GM19372 (cell line): Measurements from ENCODE around the gene SMG5.
A peak's percentile ranks its signal among the peaks of the same experiment; 100 is the strongest.

ENCODE experiments used
- ATAC-seq: cut with Tn5 transposase; IDR thresholded peaks from one replicate; pipeline ENCODE4 v1.9.1; 2021; ENCODE audit warnings: mild to moderate bottlenecking, low read depth, moderate library complexity; ENCODE audit not compliant: unreplicated experiment

SMG5 gene

DNA sequence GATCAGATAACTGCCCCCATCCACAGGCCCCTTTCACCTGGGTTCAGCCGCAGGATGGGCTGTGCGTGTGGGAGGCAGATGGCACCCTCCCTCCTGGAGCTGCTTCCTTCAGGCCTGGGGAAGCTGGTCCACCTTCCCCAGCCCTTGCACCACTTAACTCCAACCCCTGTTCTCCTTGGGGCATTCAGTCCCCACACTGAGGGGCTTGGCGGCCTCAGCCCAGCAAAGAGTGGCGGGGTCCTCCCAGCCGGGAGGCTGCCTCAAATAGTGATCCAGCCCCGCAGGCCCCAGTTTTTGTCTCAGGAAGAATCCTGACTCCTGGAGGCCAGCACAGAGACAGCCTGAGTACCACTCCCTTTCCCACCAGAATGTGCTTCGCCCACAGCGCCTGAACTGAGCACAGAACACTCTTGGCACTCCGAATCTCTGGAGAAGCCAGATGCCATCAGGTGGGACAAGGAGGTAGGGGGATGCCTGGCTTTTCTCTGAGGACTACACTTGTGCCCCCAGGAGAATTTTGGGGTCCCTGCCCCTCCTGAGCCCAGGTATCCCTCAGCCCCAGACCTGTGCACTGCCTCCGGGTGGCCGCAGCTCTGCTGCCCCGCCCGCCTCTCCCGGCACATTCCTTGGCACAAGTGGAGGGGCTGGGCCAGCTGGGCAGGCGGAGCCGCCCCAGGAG is 35.7 kb downstream of the SMG5 start:
- ATAC-seq = no peak

DNA sequence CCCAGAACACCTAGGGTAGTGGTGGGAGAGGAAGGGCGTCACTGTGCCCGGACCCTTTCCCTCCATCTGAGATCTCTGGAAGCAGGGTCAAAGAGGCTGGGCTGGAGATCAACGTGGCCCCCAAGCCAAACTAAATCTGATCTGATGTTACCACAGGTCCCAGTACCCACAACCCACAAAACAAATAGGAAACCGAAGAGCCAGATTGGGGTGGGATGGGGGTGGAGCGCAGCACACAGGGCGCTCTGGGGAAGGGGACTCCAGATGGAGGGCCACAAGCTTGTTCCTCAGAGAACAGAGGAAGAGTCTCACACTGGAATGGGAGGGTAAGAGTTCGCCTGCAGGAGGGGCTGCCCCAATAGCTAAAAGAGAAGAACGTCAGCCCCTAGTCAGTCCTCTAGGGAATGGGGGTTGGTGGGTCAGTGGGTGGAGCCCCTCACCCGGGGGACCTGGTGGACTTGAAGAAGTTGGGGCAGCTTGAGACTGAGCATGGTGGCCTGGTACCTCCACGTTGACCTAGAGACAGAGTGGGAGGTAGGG is 36.3 kb downstream of the SMG5 start:
- no peak for ATAC-seq

DNA sequence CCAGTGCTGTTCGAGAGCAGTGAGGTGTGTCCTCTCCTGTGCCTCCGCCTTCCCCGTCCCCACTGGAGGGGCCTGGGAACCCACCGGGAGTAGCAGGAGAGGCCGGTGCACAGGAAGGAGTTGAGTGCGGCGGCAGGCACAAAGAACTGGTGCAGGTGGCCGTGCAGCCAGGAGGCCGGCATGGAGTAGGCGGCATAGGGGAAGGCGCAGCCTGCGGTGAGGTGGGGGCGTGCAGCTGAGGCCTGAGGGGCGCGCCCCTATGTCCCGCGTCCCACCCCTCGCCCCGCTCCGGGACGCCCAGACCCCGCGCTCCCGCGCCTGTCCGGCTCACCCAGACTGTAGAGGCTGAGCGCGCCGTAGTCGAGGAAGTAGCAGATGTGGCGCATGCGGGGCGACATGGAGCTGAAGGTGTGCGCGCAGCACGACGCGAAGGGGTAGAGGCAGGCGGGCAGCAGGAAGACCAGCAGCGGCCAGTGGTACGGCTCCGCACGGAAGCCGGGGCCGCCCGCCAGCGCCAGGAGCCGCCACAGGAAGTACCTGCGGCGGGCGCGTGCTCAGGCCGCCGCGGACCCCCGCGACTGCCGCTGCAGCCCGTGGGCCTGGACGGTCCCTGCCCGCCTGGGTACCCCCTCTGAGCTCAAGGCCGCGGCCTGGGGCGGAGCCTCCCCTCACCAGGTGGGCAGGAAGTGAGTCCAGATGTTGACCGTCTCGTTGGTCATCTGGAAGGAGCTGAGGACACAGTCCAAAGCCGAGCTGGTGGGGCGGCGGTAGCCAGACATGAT is 37.0 kb downstream of the SMG5 start:
- no peak for ATAC-seq

DNA sequence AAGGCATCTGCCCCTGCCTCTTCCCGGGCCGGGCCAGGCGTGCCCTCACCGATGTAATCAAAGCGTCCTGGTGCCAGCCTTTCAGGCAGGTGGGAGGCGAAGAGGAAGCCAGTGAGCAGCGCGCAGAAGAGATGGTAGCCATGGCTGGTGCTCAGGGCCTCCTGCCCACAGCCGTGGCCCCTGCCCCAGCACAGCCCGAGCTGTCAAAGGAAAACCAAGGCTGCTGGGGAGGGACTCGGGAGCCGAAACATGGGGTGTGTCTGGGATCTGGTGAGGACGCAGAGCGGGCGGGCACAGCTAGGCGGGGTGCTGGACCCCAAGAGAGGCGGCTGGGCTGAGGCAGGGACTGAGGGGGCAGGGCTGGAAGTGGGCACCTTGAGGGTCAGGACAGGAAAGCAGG is 37.9 kb downstream of the SMG5 start:
- no peak for ATAC-seq

DNA sequence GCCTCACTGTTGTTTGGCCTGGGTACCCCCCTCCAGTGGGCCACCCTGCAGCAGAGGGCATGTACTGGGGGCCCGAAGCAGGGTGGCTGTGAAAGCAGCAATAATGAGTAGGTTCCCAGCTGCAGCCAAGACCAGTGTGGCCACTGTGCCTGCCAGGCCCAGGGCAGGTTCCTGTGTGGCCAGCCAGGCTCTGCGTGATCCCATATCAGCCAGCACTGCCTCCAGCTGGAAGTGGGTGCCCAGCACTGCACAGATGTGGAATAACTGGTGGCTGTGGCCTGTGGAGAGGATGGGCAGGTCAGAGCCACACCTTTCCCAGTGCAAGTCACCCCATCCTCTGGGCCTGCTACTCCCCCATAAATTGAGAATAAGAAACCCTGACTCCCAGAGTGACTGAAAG is 38.5 kb downstream of the SMG5 start:
- no peak for ATAC-seq

DNA sequence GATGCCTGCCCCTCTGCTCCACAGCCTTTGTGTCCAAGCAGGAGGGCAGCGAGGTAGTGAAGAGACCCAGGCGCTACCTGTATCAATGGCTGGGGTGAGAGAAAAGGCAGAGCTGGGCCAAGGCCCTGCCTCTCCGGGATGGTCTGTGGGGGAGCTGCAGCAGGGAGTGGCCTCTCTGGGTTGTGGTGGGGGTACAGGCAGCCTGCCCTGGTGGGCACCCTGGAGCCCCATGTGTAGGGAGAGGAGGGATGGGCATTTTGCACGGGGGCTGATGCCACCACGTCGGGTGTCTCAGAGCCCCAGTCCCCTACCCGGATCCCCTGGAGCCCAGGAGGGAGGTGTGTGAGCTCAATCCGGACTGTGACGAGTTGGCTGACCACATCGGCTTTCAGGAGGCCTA is 39.9 kb downstream of the SMG5 start:
- ATAC-seq = no peak

DNA sequence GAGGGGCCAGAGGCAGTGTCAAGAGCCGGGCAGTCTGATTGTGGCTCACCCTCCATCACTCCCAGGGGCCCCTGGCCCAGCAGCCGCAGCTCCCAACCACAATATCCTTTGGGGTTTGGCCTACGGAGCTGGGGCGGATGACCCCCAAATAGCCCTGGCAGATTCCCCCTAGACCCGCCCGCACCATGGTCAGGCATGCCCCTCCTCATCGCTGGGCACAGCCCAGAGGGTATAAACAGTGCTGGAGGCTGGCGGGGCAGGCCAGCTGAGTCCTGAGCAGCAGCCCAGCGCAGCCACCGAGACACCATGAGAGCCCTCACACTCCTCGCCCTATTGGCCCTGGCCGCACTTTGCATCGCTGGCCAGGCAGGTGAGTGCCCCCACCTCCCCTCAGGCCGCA is 40.7 kb downstream of the SMG5 start, which contains the start of gene BGLAP:
TSS of gene BGLAP (plus strand) at position 259 of the 400 bp plus-strand sequence. CDS start at position 307, 48 bp downstream.
- ATAC-seq = no peak

DNA sequence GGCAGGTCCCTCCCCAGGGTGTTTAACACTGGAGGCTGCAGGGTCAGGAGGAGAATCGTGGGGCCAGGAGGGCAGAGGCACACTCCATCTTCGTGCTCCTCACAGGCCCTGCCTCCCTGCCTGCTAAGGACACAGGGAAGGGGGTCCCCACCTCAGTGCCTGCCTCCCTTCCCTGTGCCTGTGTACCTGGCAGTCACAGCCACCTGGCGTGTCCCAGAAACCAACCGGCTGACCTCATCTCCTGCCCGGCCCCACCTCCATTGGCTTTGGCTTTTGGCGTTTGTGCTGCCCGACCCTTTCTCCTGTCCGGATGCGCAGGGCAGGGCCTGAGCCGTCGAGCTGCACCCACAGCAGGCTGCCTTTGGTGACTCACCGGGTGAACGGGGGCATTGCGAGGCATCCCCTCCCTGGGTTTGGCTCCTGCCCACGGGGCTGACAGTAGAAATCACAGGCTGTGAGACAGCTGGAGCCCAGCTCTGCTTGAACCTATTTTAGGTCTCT is 41.3 kb downstream of the SMG5 start:
- no peak for ATAC-seq

DNA sequence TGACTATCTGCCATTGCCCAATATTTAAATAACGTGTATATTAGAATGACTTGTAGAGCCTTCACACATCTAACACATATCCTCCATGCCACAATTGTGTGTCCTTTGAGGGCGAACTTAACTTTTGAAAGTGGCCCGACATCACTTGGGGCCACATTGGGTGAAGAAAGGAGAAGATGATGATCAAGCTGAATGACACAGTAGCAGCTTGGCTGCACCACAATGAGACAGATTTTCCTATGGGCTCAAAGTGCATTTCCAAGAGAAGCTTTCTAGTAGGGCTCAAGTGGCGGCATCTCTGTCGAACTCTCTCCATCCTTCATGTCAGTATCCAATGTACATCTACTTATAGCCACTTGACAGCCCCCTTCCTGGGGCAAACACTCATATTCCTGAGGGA is 44.4 kb downstream of the SMG5 start:
- ATAC-seq = no peak

DNA sequence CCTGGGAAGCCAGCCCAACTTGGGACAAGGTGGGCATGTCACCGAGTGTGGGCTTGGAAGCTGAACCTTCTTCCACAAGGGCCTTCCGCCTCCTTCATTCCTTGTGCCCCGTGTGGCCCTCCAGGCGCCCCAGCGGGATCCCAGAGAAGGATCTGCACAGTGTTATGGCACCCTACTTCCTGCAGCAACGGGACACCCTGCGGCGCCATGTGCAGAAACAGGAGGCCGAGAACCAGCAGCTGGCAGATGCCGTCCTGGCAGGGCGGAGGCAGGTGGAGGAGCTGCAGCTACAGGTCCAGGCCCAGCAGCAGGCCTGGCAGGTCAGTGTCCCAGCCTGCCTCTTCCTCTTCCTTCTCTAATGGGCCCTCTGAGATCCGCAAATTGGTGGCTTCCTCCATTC is 46.5 kb downstream of the SMG5 start:
- no peak for ATAC-seq

DNA sequence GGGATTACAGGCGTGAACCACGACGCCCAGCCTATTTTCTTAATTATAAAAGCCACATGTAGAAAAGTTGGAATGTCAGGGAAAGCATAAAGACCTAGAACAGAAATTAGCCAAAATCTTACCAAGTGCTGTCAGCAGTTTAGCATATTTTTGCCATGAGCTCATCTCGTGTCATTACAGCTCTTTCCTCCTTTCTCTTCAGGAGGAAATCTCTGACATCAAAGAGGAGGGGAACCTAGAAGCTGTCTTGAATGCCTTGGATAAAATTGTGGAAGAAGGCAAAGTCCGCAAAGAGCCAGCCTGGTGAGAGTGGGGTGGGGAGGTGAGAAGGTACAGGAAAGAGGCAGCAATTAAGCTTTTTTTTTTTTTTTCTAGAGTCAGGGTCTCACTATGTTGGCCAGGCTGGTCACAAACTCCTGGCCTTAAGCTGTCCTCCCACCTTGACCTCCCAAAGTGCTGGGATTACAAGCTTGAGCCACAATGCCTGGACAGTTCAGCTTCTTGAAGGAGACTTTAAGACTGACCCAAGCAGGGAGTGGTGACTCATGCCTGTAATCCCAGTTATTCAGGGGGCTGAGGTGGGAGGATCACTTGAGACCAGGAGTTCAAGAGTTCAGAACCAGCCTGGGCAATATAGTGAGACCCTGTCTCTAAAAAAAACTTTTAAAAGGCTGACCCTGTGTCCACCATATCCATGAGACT is 49.0 kb downstream of the SMG5 start:
- ATAC-seq = no peak

DNA sequence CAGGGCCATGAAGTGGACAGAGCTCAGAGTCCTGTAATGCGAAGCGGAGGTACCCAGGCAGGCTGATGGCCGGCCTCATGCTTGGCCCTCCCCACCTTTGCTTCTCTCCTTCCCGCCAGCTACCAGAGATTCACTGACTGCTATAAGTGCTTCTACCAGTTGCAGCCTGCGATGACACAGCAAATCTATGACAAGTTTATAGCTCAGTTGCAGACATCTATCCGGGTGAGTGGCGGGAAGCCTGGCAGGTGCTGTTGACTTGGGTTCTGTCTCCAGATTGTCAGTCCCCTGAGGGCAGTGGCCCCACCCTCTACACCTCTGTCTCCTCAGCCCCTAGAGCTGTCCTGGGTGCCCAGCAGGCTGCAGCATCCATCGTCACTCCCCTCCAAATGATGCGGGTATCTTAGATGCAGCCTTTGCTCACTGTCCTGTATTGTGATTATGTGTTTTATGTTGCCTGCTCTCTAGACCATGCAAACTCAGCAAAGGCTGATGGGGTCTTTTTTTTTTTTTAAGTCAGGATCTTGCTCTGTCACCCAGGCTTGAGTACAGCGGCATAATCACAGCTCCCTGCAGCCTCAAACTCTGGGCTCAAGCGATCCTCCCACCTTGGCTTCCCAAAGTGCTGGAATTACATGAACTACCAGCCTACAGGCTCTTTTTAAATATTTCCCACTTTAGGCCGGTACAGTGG is 50.3 kb downstream of the SMG5 start:
- no peak for ATAC-seq

DNA sequence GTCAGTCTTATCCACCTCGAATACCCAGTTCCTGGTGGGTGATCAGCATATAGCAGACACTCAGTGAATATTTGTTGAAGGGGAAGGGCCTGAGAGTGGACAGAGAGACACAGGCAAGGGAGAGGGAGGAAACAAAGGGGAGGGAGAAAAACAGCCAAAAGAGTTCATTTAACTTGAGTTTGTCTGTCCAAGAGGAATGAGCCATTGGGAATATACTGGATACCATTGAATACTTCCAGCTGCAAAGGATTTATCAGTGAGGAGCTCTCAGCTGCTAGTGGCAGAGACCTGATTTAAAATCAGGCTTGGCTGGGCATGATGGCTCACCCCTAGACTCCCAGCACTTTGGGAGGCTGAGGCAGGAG is 52.2 kb downstream of the SMG5 start:
- ATAC-seq = no peak

DNA sequence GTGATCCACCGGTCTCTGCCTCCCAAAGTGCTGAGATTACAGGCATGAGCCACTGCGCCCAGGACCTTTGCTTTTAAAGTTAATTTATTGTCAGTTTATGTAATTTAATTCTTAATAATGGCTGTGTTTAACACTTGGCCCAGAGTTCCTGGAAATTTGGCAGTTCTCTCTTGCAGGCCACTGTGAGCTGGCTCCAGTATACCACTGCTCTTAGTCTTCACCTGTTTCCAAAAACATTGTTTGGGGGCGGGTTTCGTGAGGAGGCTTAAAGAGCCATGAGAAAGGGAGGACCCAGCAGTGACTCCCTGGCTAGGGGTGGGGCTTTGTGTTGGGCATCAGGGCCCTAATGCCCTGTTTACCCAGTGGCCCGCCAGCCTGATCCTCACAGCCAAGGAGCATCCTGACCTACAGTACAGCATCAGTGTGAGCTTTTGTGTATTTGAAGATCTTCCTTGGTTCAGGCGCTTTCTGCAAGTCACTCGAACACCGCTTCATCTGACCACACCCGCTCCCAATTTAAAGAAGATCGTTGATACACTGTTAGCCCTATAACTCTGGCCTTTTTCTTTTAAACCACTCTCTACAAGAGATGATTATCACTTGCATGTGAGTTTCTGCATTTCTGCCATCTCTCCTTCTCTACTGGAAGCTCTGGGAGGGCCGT is 52.7 kb downstream of the SMG5 start:
- ATAC-seq = no peak

DNA sequence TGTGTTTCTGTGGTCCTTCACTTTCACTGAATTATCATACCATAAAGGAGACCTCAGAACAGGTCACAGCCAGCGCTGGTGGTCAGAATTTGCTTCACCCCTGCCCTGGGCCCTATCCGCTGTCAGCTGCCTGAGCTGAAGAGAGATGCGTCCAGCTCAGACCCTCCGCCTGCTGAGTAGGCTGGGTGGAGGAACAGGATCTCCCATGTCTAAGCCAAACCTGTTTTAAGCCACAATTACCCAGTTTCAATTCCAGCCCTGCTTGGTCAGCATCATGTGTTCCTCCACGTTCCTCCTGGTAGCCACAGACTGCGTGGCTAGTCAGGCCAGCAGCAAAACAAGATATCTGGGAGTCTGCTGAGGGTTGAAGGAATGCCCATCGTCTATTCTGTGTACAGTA is 54.1 kb downstream of the SMG5 start:
- ATAC-seq = no peak

DNA sequence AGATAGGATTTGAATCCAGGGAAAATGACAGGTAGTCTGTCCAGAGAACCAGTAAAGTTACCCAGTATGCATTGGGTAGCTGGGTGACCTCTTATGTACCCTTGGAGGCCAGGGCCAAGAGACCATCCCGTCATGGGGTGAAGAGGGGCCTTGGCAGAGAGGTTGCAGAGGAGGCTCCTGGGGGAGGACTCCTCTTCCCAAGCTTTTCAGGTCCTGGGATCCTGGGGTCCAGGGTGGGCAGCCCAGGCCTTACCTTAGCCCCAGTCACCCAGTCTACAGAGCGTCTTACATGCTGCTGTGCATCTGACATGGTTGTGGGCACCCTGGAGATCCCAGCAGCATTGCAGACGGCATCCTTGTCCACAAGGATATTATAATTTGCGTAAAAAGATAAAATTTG is 55.8 kb downstream of the SMG5 start:
- no peak for ATAC-seq

DNA sequence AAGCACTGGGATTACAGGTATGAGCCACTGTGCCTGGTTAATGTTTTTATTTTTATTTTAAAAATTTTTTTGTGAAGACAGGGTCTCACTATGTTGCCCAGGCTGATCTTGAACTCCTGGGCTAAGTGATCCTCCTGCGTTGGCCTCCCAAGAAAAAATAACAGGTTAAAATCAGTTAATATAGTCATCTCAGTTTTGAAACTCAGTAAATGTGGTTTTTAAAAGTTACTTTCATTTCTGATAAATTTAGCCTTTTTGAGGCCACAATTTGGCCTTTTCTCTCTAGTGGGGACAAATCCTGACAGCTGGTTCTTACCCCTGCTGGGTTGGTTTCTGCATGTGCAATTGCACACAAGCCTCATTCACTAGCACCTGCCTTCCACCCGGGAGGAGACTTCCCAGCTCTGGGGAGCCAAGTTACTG is 56.5 kb downstream of the SMG5 start:
- peak; percentile 58 for ATAC-seq

DNA sequence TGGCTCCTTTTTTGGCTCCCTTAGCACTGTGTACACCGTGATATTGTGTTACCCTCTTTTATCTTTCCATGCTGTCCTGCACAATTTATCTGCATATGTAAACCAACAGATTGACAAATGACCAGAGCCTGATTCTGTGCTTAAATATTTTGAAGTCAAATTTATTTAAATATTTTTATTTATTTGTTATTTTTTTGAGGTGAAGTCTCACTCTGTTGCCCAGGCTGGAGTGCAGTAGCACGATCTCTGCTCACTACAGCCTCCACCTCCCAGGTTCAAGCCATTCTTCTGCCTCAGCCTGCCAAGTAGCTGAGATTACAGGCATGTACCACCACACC is 57.0 kb downstream of the SMG5 start:
- peak; percentile 16 for ATAC-seq

DNA sequence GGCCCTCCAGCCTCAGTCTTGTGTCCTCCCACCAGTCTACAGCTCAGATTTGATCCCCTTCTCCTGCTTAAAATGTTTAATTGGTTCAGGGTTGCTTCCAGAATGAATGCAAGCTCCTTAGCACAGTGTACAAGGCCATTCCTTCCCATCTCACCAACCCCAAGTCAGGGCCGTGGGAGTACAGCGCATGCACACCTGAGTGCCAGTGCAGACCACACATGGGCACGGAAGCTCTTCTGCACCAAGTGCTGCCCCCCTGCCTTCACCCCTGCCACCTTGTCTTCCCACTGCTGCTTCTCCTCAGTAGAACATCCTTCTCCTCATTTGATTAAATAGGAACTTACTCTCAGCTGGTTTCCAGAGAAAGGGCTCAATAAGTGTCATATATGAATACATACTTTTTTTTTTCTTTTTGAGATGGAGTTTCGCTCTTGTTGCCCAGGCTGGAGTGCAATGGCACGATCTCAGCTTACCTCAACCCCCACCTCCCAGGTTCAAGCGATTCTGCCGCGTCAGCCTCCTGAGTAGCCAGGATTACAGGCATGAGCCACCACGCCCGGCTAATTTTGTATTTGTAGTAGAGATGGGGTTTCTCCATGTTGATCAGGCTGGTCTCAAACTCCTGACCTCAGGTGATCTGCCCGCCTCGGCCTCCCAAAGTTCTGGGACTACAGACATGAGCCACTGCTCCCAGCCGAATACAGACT is 60.5 kb downstream of the SMG5 start:
- ATAC-seq = no peak

DNA sequence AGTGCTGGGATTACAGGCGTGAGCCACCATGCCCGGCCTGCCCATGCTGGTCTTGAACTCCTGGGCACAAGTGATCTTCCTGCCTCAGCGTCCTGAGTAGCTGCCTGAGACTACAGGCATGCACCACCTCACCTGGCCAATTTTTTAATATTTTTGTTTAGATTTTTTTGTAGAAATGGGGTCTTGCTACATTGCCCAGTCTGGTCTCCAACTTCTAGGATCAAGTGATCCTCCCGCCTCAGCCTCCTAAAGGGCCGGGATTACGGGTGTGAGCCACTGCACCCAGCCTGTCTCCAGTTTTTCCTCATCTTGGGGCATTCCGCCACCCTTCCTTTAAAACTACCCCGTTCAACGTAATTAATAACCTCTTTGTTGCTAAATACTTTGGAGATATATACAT is 62.4 kb downstream of the SMG5 start:
- no peak for ATAC-seq
